Cardiac fibroblast (primary cell): ENCODE results near the gene ZC3HAV1.

ENCODE experiments used
- DNase-seq, 2 donors: peaks; one replicate each; pipeline versions ENCODE4 v3.0.0 to v3.0.0-alpha.2; 2010; ENCODE audit warnings: low read depth in 2 of 2
- H3K4me3 ChIP-seq, 2 donors: replicated peaks in 1 of 2; 1 replicate in 1 of 2; 2 replicates in 1 of 2; pipeline ENCODE4 v1.5.1; 2011; ENCODE audit warnings: low read depth in 2 of 2, low read length in 2 of 2, mild to moderate bottlenecking in 2 of 2, moderate library complexity in 1 of 2
- TF ChIP-seq, protein P1 (sequence below): IDR thresholded peaks from one replicate; pipeline ENCODE4 v1.5.1; 2011; ENCODE audit warnings: low read depth, mild to moderate bottlenecking, low read length, inconsistent platforms

Gene ZC3HAV1

GRCh38 chr7:139112741-139113250 is 3.3 kb upstream of the ZC3HAV1 start:
- TF ChIP-seq, protein P1, sequence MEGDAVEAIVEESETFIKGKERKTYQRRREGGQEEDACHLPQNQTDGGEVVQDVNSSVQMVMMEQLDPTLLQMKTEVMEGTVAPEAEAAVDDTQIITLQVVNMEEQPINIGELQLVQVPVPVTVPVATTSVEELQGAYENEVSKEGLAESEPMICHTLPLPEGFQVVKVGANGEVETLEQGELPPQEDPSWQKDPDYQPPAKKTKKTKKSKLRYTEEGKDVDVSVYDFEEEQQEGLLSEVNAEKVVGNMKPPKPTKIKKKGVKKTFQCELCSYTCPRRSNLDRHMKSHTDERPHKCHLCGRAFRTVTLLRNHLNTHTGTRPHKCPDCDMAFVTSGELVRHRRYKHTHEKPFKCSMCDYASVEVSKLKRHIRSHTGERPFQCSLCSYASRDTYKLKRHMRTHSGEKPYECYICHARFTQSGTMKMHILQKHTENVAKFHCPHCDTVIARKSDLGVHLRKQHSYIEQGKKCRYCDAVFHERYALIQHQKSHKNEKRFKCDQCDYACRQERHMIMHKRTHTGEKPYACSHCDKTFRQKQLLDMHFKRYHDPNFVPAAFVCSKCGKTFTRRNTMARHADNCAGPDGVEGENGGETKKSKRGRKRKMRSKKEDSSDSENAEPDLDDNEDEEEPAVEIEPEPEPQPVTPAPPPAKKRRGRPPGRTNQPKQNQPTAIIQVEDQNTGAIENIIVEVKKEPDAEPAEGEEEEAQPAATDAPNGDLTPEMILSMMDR, result no peak
- DNase-seq, result no peak
- H3K4me3 ChIP-seq, result no peak overlapping the region

DNA sequence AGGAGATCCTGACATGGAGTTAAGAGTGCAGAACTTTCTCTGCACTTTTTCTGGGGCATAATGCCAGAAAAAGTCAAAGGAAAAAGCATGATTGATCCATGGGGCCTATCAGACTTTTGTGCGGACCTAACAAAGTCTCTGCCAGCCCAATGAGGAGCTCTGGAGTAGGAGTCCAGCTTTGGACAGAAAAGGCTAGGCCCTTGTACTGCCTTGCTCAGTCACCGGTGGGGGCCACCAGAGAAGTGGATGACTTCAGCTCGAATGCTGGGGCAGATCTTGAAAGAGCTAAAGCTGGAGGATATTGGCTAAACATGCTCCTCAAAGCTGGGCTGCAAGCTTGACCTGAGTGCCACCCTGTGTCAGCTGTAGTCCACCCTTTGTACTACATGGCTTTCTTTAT is 2.8 kb upstream of the ZC3HAV1 start:
- no peak overlapping the region for H3K4me3 ChIP-seq
- DNase-seq, result no peak
- TF ChIP-seq, protein P1, result no peak

GRCh38 chr7:139111811-139112301 is 2.3 kb upstream of the ZC3HAV1 start:
- TF ChIP-seq, protein P1, result no peak
- no peak for DNase-seq
- no peak overlapping the region for H3K4me3 ChIP-seq

DNA sequence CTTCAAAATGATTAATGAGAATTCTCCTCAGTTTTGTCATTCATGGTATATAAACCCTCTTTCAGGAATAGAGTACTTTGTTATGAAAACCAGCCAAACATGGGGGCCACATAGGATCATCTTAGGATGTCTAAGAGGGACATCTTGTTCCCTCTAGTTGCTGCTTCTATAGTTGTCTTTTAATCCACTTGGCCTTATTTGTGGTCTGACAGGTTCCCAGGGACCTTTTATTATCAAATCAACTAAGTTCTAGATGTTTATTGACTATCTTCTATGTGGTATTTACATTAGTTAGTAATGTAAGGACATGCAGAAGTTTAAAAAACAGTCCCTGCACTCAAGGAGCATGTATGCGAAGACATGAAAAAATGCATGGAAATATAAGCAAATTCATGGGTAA is 1.6 kb upstream of the ZC3HAV1 start:
- TF ChIP-seq, protein P1, result no peak
- no peak overlapping the region for H3K4me3 ChIP-seq
- no peak for DNase-seq

DNA sequence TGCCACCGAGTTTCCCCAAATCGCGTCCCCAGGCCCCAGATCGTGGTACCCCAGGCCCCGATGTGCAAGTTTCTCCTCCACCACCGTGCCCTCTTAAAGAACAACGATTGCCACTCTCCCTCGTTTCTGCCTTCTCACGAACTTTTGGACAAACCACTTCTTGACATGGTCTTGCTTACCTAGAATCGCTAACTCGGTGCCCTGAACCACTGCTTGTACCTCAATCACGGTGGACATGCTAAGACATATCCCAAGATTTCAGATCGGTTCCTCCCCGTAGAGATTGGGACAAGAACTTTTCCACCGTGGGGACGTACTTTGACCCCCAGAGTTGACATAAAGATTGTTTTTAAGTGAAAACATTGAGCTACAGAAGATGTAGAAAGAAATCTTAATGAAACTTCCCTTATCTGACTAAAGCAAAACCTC is 477 bp upstream of the ZC3HAV1 start:
- H3K4me3 ChIP-seq, result peak overlapping the region; percentile 94 to 97
- TF ChIP-seq, protein P1, result no peak
- no peak for DNase-seq

DNA sequence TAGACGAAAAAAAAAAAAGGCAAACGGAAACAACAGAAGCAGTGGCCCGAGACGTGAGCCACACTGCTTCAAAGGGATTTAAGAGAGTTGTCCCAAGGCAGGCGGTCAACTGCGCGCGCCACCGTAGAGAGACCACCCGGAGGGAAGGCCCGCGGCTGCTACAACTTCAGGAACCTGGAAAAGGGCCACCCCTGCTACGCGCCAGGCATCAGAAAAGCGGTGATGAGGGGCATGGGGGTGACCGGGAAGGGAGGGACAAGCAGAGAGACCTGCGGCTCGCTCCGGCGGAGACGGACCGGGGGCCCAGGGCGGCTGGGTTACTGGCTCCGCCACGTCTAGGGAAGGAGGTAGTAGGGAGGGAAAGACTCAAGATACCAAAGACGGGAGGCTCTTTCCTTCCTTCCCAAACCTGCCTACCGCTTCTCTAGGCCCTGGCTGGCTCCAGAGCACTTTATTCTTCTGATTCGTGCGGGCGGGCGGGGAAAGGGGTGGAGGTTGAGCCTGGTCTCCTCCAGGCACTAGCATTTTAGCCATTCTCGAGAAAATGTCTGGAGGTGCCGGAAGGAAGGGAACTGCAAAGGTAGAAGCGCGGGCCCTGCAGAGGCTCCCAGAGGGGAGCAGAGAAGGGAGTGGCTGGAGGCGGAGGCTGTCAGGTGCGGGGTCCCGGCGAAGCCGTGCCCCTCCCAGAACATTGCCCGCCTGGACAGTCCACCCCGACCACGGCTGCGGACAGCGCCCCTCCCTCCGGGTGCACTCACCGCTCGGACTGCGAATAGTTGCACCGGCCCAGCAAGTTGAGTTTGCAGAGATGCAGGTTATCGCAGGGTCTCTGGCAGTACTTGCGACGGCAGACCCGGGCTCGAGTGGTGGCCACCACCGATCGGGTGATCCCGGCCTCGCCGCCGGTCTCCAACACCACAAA is 993 bp downstream of the ZC3HAV1 start:
- peak; percentile 17 to 30 for DNase-seq
- peak overlapping the region; percentile 94 to 97 for H3K4me3 ChIP-seq
- TF ChIP-seq, protein P1, result no peak
